OCI-LY1 (cell line): Measurements from ENCODE around the gene MYOCOS.

Experiments used
- H2AFZ ChIP-seq: fragments of 200-600 bp; sonication (generic), shearing (Covaris generic); 2 replicates; pipeline ENCODE4 v1.6.0; 2014; ENCODE audit warnings: antibody characterized with exemption, mild to moderate bottlenecking, low read length
- H3F3A ChIP-seq: fragments of 200-600 bp; sonication (generic), shearing (Covaris generic); 2 replicates; pipeline ENCODE4 v1.6.0; 2014; ENCODE audit warnings: mild to moderate bottlenecking, antibody characterized with exemption, low read length, moderate library complexity; ENCODE audit not compliant: insufficient read depth
- H3K27ac ChIP-seq: fragments of 200-600 bp; sonication (generic); 2 replicates; pipeline ENCODE4 v1.5.1; 2014; ENCODE audit warnings: low read length, mixed run types, mild to moderate bottlenecking, low read depth; ENCODE audit not compliant: poor library complexity, severe bottlenecking
- H3K27me3 ChIP-seq: fragments of 200-600 bp; sonication (generic); 2 replicates; pipeline ENCODE4 v1.6.0; 2014; ENCODE audit warnings: antibody characterized with exemption, mild to moderate bottlenecking, low read length, moderate library complexity; ENCODE audit not compliant: insufficient read depth
- H3K36me3 ChIP-seq: fragments of 200-600 bp; sonication (generic); 2 replicates; pipeline ENCODE4 v1.6.1; 2014; ENCODE audit warnings: mild to moderate bottlenecking, antibody characterized with exemption, low read length, moderate library complexity, mixed read lengths; ENCODE audit not compliant: insufficient read depth
- H3K4me1 ChIP-seq: fragments of 200-600 bp; sonication (generic); 2 replicates; pipeline ENCODE4 v1.5.1; 2014; ENCODE audit warnings: mild to moderate bottlenecking, low read length, moderate library complexity; ENCODE audit not compliant: insufficient read depth, severe bottlenecking
- H3K4me2 ChIP-seq: fragments of 200-600 bp; sonication (generic), shearing (Covaris generic); 2 replicates; pipeline ENCODE4 v1.6.1; 2014; ENCODE audit warnings: low read length
- H3K4me3 ChIP-seq: fragments of 200-600 bp; sonication (generic); 2 replicates; pipeline ENCODE4 v1.5.1; 2014; ENCODE audit warnings: low read length, low read depth, mild to moderate bottlenecking, mixed read lengths; ENCODE audit not compliant: poor library complexity, severe bottlenecking
- H3K79me2 ChIP-seq: fragments of 200-600 bp; shearing (Covaris generic); 2 replicates; pipeline ENCODE4 v1.6.1; 2016; ENCODE audit warnings: mixed run types, low read length, mixed read lengths; ENCODE audit not compliant: insufficient read depth
- H3K9ac ChIP-seq: fragments of 200-600 bp; sonication (generic), shearing (Covaris generic); 2 replicates; pipeline ENCODE4 v1.6.1; 2014; ENCODE audit warnings: mild to moderate bottlenecking, low read length, mixed read lengths
- H3K9me2 ChIP-seq: fragments of 200-600 bp; sonication (generic), shearing (Covaris generic); 2 replicates; pipeline ENCODE4 v1.6.1; 2014; ENCODE audit warnings: low read depth, mild to moderate bottlenecking, low read length, mixed read lengths
- H3K9me3 ChIP-seq: fragments of 200-600 bp; shearing (Covaris generic); 2 replicates; pipeline ENCODE4 v1.6.1; 2014; ENCODE audit warnings: low read length, mixed read lengths
- H4K20me1 ChIP-seq: fragments of 200-600 bp; sonication (generic), shearing (Covaris generic); 2 replicates; pipeline ENCODE4 v1.6.0; 2016; ENCODE audit warnings: mild to moderate bottlenecking, low read length; ENCODE audit not compliant: insufficient read depth
- EZH2 ChIP-seq: fragments of 200-600 bp; sonication (generic), shearing (Covaris generic); IDR thresholded peaks from 2 replicates; pipeline ENCODE4 v1.8.0; 2017; ENCODE audit warnings: borderline replicate concordance, mixed run types, mild to moderate bottlenecking, antibody characterized with exemption, low read length, moderate library complexity, mixed read lengths
- TF ChIP-seq, protein P1 (sequence below): fragments of 200-600 bp; sonication (generic), shearing (Covaris generic); IDR thresholded peaks from 2 replicates; pipeline ENCODE4 v1.5.1; 2017; ENCODE audit warnings: mild to moderate bottlenecking, antibody characterized with exemption, low read length, moderate library complexity, mixed read lengths

Gene MYOCOS

DNA sequence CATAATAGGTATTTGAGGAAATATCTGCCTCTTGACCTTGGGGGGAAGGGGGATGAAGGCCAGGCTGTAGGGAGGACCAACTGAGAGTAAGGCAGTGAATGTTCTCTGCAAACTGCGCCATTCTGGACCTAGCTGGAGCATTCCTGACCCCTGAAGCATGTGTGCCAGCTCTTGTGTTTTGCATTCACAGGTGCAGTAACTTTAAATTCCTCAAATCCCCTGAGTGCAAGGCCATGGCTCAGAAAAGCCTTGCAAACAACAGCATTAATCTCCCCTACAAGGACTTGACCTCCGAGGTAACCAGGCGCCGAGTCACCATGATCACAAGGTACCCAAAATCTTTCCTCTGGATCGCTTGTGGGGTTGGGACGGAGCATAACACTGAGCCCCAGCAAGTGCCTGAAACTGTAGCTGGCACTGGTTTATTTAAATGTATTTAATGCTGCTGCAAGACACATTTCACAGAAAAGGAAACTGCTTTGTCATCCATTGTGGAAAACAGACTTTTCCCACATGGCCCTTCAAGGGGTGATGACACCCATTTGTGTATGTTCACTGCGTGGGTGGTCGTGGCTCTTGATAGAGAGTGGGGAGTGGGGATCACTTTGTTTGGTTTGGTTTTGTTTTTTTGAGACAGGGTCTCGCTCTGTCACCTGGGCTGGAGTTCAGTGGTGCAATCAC is 1.7 kb downstream of the MYOCOS start:
- no peak overlapping the region for H2AFZ ChIP-seq
- no peak overlapping the region for H3K4me2 ChIP-seq

DNA sequence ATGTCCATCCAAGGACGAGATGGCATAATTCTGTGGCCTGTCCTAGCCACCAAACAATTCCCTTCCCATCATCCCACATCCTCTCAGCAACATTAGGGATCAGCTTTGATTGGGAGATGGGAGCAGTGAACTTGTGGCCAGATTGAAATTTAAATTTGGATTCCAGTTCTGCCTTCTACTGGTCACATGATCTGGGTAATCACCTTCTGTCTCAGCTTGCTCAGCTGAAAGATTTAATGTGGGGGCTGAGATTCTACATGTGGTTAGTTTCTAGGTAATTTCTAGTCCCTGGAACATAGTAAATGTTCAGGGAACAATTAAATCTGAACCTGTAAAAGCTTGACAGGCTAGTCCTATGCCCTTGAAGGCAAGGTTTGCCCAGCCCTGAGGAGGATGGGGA is 3.2 kb downstream of the MYOCOS start:
- Histone ChIP-seq H3K9me3 (no peaks in the 10 kb centered on the region), H3K79me2 (no peaks in the 10 kb centered on the region), H3K27ac (no peak overlapping the region), H2AFZ (no peak overlapping the region), H3K4me3 (no peak overlapping the region), H3K36me3 (no peaks in the 10 kb centered on the region), H4K20me1 (no peaks in the 10 kb centered on the region), H3K9ac (no peak overlapping the region), H3F3A (no peaks in the 10 kb centered on the region), H3K4me1 (no peaks in the 10 kb centered on the region), H3K27me3 (no peaks in the 10 kb centered on the region), H3K9me2 (no peaks in the 10 kb centered on the region), H3K4me2 (no peak overlapping the region)
- TF ChIP-seq, protein P1, sequence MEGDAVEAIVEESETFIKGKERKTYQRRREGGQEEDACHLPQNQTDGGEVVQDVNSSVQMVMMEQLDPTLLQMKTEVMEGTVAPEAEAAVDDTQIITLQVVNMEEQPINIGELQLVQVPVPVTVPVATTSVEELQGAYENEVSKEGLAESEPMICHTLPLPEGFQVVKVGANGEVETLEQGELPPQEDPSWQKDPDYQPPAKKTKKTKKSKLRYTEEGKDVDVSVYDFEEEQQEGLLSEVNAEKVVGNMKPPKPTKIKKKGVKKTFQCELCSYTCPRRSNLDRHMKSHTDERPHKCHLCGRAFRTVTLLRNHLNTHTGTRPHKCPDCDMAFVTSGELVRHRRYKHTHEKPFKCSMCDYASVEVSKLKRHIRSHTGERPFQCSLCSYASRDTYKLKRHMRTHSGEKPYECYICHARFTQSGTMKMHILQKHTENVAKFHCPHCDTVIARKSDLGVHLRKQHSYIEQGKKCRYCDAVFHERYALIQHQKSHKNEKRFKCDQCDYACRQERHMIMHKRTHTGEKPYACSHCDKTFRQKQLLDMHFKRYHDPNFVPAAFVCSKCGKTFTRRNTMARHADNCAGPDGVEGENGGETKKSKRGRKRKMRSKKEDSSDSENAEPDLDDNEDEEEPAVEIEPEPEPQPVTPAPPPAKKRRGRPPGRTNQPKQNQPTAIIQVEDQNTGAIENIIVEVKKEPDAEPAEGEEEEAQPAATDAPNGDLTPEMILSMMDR: no peak
- no peak for TF ChIP-seq EZH2

More for the DNA sequence above, 1.7 kb downstream of the MYOCOS start:
- no peaks in the 10 kb centered on the region for H3K9me3 ChIP-seq
- TF ChIP-seq EZH2: no peak
- TF ChIP-seq, protein P1: no peak
- H3K27me3 ChIP-seq: no peaks in the 10 kb centered on the region
- H4K20me1 ChIP-seq: no peaks in the 10 kb centered on the region
- no peaks in the 10 kb centered on the region for H3F3A ChIP-seq
- H3K27ac ChIP-seq: no peak overlapping the region
- no peak overlapping the region for H3K9ac ChIP-seq
- no peak overlapping the region for H3K4me3 ChIP-seq
- H3K79me2 ChIP-seq: no peaks in the 10 kb centered on the region
- H3K9me2 ChIP-seq: no peaks in the 10 kb centered on the region
- no peaks in the 10 kb centered on the region for H3K36me3 ChIP-seq
- H3K4me1 ChIP-seq: no peaks in the 10 kb centered on the region

DNA sequence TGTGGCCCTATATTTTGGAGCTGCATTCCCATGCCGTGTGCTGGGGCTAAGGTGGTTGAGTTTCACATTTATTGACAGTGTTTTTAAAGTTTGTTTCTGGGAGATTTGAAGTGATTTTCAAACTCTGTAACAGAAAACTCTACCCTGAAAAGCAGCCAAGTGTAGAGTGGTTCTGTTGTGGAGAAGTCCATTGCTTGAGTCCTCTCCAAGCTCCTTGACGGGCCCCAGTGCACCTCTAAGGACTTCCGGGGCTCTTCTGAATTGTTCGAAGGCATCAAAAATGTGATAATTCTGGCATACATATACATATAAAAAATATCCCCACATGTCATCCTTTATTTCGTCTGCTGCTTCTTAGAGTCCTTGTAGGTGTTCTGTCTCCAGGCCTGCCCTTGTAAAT is 5.0 kb downstream of the MYOCOS start:
- H3F3A ChIP-seq: no peaks in the 10 kb centered on the region
- no peak overlapping the region for H3K4me3 ChIP-seq
- no peak overlapping the region for H2AFZ ChIP-seq
- H3K9me2 ChIP-seq: no peaks in the 10 kb centered on the region
- no peaks in the 10 kb centered on the region for H3K36me3 ChIP-seq
- TF ChIP-seq, protein P1: no peak
- TF ChIP-seq EZH2: no peak
- no peak overlapping the region for H3K9ac ChIP-seq
- H3K79me2 ChIP-seq: no peaks in the 10 kb centered on the region
- no peak overlapping the region for H3K4me2 ChIP-seq
- no peaks in the 10 kb centered on the region for H3K9me3 ChIP-seq
- no peaks in the 10 kb centered on the region for H3K27me3 ChIP-seq
- H4K20me1 ChIP-seq: no peaks in the 10 kb centered on the region
- H3K4me1 ChIP-seq: no peaks in the 10 kb centered on the region
- H3K27ac ChIP-seq: no peak overlapping the region
